ENCODE results near the gene SUMO4.

DNA sequence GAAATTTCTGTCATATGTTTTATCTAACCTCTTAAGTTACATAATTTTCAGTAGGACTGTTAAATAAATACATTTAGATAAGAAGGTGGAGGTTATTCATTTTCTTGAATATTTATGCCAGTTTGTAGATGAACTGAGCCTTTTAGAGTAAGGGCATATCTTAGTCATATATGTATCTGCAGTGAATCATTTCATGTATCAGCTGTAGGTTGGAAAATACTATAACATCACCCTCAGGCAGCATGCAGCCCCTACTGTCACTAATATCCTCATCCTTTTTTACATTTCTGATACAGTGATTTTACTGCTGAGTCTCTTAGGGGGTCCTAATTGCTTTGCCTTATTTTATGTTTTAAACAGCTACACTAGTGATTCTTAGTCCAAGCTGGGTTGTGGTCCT is 19.5 kb upstream of the SUMO4 start:
- TF ChIP-seq, protein P1, sequence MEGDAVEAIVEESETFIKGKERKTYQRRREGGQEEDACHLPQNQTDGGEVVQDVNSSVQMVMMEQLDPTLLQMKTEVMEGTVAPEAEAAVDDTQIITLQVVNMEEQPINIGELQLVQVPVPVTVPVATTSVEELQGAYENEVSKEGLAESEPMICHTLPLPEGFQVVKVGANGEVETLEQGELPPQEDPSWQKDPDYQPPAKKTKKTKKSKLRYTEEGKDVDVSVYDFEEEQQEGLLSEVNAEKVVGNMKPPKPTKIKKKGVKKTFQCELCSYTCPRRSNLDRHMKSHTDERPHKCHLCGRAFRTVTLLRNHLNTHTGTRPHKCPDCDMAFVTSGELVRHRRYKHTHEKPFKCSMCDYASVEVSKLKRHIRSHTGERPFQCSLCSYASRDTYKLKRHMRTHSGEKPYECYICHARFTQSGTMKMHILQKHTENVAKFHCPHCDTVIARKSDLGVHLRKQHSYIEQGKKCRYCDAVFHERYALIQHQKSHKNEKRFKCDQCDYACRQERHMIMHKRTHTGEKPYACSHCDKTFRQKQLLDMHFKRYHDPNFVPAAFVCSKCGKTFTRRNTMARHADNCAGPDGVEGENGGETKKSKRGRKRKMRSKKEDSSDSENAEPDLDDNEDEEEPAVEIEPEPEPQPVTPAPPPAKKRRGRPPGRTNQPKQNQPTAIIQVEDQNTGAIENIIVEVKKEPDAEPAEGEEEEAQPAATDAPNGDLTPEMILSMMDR (IDR thresholded peaks at IDR 0.05), result no peak
- TF ChIP-seq, protein P2, sequence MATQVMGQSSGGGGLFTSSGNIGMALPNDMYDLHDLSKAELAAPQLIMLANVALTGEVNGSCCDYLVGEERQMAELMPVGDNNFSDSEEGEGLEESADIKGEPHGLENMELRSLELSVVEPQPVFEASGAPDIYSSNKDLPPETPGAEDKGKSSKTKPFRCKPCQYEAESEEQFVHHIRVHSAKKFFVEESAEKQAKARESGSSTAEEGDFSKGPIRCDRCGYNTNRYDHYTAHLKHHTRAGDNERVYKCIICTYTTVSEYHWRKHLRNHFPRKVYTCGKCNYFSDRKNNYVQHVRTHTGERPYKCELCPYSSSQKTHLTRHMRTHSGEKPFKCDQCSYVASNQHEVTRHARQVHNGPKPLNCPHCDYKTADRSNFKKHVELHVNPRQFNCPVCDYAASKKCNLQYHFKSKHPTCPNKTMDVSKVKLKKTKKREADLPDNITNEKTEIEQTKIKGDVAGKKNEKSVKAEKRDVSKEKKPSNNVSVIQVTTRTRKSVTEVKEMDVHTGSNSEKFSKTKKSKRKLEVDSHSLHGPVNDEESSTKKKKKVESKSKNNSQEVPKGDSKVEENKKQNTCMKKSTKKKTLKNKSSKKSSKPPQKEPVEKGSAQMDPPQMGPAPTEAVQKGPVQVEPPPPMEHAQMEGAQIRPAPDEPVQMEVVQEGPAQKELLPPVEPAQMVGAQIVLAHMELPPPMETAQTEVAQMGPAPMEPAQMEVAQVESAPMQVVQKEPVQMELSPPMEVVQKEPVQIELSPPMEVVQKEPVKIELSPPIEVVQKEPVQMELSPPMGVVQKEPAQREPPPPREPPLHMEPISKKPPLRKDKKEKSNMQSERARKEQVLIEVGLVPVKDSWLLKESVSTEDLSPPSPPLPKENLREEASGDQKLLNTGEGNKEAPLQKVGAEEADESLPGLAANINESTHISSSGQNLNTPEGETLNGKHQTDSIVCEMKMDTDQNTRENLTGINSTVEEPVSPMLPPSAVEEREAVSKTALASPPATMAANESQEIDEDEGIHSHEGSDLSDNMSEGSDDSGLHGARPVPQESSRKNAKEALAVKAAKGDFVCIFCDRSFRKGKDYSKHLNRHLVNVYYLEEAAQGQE (IDR thresholded peaks at IDR 0.05; ENCODE audit: insufficient read depth in 1 of 2, low read depth in 2 of 2, low read length in 1 of 2), result no peak
- no peak for TF ChIP-seq POLR2AphosphoS5 (IDR thresholded peaks at IDR 0.05; ENCODE audit: low read depth, low read length)
- no peak for TF ChIP-seq SIN3A (IDR thresholded peaks at IDR 0.05; ENCODE audit: borderline replicate concordance, insufficient read depth, low read depth, low read length)
